NCI-H524 treated with DMSO at 0.1 percent for 48 hours (cell line): ENCODE data around the gene PRUNE2.

Experiments used
- DNase-seq: peaks from one replicate; lab custom pipeline; 2025; lab: John Stamatoyannopoulos, UW

PRUNE2 gene

GRCh38 chr9:76626141-76626540 lies 279.8 kb downstream of the PRUNE2 start:
- no peak for DNase-seq

- no peak for DNase-seq
These were observed 281.4 kb downstream of the PRUNE2 start for GRCh38 chr9:76624391-76625048.

- no peak for DNase-seq
These were observed 284.9 kb downstream of the PRUNE2 start for GRCh38 chr9:76620996-76621395.

- no peak for DNase-seq
These were observed 285.3 kb downstream of the PRUNE2 start for GRCh38 chr9:76620581-76620980.

- no peak for DNase-seq
These were observed 286.3 kb downstream of the PRUNE2 start for GRCh38 chr9:76619640-76620039.

- DNase-seq, result no peak
These were observed 286.7 kb downstream of the PRUNE2 start for GRCh38 chr9:76619197-76619596.

GRCh38 chr9:76618762-76619161 lies 287.2 kb downstream of the PRUNE2 start:
- no peak for DNase-seq

GRCh38 chr9:76617497-76618175 lies 288.3 kb downstream of the PRUNE2 start:
- no peak for DNase-seq

GRCh38 chr9:76616780-76617179 lies 289.1 kb downstream of the PRUNE2 start:
- no peak for DNase-seq

- DNase-seq, result no peak
These were observed 290.7 kb downstream of the PRUNE2 start for GRCh38 chr9:76615177-76615603.

- no peak for DNase-seq
These were observed 291.9 kb downstream of the PRUNE2 start for GRCh38 chr9:76613974-76614373.

GRCh38 chr9:76613150-76613781 lies 292.6 kb downstream of the PRUNE2 start:
- no peak for DNase-seq

- no peak for DNase-seq
These were observed 295.9 kb downstream of the PRUNE2 start for GRCh38 chr9:76610011-76610352.

GRCh38 chr9:76609285-76610010 lies 296.5 kb downstream of the PRUNE2 start:
- DNase-seq, result no peak

GRCh38 chr9:76608575-76609273 lies 297.2 kb downstream of the PRUNE2 start:
- DNase-seq, result no peak

- no peak for DNase-seq
These were observed 298.0 kb downstream of the PRUNE2 start for GRCh38 chr9:76607730-76608436.

- no peak for DNase-seq
These were observed 300.5 kb downstream of the PRUNE2 start for GRCh38 chr9:76605321-76605900.

- no peak for DNase-seq
These were observed 301.9 kb downstream of the PRUNE2 start for GRCh38 chr9:76603931-76604570.

GRCh38 chr9:76603448-76603895 lies 302.4 kb downstream of the PRUNE2 start:
- no peak for DNase-seq

GRCh38 chr9:76602199-76602598 lies 303.7 kb downstream of the PRUNE2 start:
- no peak for DNase-seq
